Gastroesophageal sphincter (tissue), 3 donors: ENCODE measurements around the gene PNLIP.

Experiments used
- CTCF ChIP-seq, 4 experiments: fragments of 200-600 bp in 2 of 4; fragments of 450-650 bp in 2 of 4; sonication (generic) in 1 of 4; IDR thresholded peaks; one replicate each; pipeline ENCODE4 v1.5.1; 2017 to 2019; ENCODE audit warnings: antibody characterized with exemption in 4 of 4, mild to moderate bottlenecking in 2 of 4, moderate library complexity in 2 of 4
- EP300 ChIP-seq: sonication (generic); formaldehyde crosslinking; IDR thresholded peaks from one replicate; pipeline ENCODE4 v1.6.1; 2017; ENCODE audit warnings: antibody characterized with exemption, mild to moderate bottlenecking
- POLR2AphosphoS5 ChIP-seq: sonication (generic); formaldehyde crosslinking; IDR thresholded peaks from one replicate; pipeline ENCODE4 v1.6.1; 2017; ENCODE audit warnings: antibody characterized with exemption

- no peak for TF ChIP-seq CTCF (IDR thresholded peaks at IDR 0.05)
- TF ChIP-seq POLR2AphosphoS5 = no peak
- TF ChIP-seq EP300 = no peak
Measured at GRCh38 chr10:116612107-116612769, 66.5 kb downstream of the PNLIP start.
